Astrocyte (in vitro differentiated cells and primary cell): Measurements from ENCODE around the gene YOD1.

Experiments
- EZH2 ChIP-seq: IDR thresholded peaks from 2 replicates; pipeline ENCODE4 v1.6.1; 2012; ENCODE audit warnings: mild to moderate bottlenecking, low read length, inconsistent platforms; ENCODE audit not compliant: insufficient read depth
- TF ChIP-seq, protein P1 (sequence below): IDR thresholded peaks from 2 replicates; pipeline ENCODE4 v1.5.1; 2011; ENCODE audit warnings: low read depth, mild to moderate bottlenecking, inconsistent platforms, low read length, moderate library complexity; ENCODE audit not compliant: insufficient read depth

DNA sequence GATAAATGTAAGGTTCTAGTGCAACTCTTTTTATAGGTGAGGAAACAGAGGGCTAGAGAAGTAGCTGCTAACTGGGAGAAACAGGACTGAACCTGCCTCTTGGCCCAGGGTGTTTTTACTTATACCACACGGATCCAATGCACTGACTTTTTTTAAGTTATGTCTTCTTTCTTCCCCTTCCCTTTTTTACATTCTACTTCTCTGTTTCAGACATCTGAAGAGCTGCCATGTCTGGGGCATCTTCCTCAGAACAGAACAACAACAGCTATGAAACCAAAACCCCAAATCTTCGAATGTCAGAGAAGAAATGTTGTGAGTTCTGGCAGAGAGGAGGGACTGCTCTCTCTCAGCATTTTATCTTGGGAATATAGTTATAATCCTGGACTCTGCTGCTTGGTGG is 3.5 kb upstream of the YOD1 start:
- TF ChIP-seq, protein P1, sequence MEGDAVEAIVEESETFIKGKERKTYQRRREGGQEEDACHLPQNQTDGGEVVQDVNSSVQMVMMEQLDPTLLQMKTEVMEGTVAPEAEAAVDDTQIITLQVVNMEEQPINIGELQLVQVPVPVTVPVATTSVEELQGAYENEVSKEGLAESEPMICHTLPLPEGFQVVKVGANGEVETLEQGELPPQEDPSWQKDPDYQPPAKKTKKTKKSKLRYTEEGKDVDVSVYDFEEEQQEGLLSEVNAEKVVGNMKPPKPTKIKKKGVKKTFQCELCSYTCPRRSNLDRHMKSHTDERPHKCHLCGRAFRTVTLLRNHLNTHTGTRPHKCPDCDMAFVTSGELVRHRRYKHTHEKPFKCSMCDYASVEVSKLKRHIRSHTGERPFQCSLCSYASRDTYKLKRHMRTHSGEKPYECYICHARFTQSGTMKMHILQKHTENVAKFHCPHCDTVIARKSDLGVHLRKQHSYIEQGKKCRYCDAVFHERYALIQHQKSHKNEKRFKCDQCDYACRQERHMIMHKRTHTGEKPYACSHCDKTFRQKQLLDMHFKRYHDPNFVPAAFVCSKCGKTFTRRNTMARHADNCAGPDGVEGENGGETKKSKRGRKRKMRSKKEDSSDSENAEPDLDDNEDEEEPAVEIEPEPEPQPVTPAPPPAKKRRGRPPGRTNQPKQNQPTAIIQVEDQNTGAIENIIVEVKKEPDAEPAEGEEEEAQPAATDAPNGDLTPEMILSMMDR = no peak
- TF ChIP-seq EZH2 = no peak
